T-helper 2 cell treated with Interferon-gamma antibody and Interleukin-4, amounts not matched to agents 100 ng/mL and 5 ng/mL, for 36 hours (primary cell): ENCODE data around the gene PSTPIP1. TPM values are rescaled to one million over a fixed set of nuclear protein-coding genes. Genes with fewer than 3 reads are reported as not detected.

ENCODE experiments used
- intact Hi-C: fragments of 100-400 bp; cut with micrococcal nuclease; formaldehyde crosslinking; loops from one replicate; pipeline ENCODE4 v1.15.1; 2023
- total RNA-seq: library from RNA; stranded (reverse); gene quantifications from 2 replicates; pipeline ENCODE4 v1.2.3, GENCODE V29; 2022

The PSTPIP1 gene
- total RNA-seq, 1 donor from 2014 or later, result 142 TPM

DNA sequence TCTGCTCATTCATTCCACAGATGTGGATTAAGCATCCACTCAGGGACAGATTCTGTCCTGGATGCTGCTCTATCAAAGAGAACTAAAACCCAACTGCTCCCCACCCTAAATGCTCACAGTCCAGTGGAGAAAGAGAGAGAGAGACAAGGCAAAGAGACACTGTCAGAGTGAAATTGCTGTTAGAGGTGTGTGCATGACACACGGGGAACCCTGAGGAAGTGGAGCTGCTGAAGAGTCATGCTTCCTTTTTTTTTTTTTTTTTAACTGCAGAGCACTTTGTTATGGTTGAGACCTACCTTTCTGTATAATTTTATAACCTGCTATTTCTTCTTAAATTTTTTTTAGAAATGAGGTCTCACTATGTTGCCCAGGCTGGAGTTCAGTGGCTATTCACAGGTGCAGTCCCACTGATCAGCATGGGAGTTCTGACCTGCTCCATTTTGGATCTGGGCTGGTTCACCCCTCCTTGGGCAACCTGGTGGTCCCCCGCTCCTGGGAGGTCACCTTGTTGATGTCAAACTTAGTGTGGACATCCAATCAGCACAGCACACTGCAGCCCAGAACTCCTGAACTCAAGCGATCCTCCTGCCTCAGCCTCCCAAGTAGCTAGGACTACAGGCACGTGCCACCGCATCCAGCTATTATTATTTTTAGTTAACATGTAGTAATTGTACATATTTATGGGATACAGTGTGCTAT is 18.2 kb upstream of the PSTPIP1 start:
- intact Hi-C loops, result loop anchor here (10.0 kb wide), 1 partner anchor 518 kb away; no protein-coding TSS in a partner anchor

DNA sequence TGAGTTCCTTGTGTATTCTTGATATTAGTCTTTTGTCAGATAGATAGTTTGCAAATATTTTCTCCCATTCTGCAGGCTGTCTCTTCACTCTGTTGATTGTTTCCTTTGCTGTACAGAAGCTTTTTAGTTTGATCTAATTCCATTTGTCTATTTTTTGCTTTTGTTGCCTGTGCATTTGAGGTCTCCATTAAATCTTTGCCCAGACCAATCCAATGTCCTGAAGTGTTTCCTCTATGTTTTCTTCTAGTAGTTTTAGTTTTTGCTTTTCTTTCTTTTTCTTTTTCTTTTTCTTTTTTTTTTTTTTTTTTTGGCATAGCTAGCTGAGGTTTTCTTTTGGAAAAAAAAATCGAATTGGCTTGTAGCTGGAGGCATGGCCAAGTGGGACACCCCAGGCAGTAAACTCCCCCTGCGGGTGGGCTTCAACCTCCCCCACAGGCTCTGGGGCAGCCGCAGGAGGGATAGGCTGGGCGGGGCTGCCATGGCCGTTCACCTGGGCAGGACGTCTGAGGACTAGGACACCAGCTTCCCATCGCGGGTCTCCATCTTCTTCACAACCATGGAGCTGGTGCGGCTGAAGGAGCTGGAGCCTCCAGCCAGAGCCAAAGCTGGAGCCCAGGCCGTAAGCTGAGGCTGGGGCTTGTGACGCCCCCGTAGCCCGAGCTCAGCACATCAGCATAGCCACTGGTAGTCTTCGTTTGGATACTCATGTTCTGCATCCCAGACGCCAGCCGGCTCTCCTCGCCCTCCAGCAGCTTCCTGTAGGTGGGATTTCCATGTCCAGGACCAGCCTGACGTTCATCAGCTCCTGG is 16.2 kb upstream of the PSTPIP1 start:
- intact Hi-C loops, result loop anchor here (10.0 kb wide), 1 partner anchor 516 kb away; no protein-coding TSS in a partner anchor

DNA sequence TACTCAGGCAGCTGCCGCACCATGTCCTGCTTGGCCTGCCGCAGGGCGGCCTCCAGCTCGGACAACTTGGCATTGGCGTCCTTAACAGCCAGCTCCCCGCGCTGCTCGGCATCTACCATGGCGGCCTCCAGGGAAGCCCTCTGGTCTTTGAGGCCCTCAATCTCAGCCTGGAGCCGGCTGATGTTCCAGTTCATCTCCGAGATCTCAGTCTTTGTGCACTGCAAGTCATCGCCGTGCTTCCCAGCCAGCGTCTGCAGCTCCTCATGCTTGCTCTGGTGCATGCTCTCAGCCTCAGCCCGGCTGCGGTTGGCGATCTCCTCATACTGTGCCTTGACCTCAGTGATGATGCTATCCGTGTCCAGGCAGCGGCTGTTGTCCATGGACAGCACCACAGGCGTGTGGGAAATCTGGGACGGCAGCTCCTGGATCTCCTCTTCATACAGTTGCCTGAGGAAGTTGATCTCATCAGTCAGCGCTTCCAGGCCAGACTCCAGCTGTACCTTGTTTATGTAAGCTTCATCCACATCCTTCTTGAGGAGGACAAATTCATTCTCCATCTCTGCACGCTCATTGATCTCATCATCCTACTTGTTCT is 15.5 kb upstream of the PSTPIP1 start:
- intact Hi-C loops, result loop anchor here (10.0 kb wide), 1 partner anchor 515 kb away; no protein-coding TSS in a partner anchor

DNA sequence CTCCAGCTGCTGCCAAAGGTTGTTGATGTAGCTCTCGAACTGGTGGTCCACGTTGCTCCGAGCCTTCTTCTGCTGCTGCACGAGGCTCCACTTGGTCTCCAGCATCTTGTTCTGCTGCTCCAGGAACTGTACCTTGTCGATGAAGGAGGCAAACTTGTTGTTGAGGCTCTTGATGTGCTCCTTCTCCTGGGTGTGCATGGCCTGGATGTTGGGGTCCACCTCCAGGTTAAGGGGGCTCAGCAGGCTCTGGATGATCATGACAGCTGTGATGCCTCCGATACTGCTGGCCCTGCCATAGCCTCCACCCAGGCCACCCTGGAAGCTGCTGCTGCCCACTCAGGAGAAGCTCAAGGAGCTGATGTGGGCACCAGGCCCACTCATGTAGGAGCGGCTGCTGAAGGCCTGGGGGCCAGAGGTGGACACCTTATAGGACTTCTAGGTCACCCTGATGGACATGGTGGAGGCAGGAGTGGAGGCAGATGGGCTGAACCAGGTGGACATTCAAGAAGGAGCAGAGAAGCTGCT is 14.9 kb upstream of the PSTPIP1 start:
- intact Hi-C loops, result loop anchor here (10.0 kb wide), 2 partner anchors 205 to 515 kb away; no protein-coding TSS in a partner anchor

DNA sequence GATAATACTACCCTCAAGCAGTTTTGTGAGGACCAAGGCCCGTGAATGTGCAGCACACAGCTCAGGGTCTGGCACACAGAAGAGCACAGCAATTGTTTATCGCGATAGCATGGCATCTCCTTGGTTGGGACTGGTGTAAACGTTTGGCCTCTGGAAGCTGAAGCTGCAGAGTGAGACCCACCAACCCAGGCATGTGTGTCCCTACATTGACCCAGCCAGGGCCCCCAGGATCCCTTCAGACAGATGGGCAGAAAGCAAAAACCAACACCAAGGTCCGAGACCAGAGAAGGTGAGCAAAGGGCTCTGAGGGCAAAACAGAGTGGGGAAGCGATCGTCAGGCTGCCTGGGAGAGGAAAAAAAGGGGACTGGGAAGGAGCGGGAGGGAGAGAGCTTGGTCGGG is 12.6 kb upstream of the PSTPIP1 start:
- intact Hi-C loops, result loop anchor here (10.0 kb wide), 1 partner anchor 202 kb away; no protein-coding TSS in a partner anchor

DNA sequence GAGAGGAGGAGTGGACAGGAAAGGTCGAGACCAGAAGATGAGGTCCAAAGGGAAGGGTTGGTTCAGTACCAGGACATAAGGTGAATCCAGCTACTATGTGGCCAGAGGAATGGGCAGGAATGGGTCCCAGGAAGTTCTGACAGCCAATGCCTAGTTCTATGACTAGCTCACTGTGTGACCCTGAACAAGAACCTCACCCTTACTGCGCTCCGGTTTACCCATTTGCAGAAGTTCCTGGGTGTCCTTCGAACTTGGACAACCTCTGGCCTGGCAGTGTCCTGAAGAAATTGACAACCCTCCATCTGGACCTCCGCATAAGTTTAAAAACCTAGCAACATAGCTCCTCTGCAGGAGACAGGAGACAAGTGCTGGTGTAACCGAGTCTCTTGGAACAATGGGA is 12.2 kb upstream of the PSTPIP1 start:
- intact Hi-C loops, result loop anchor here (10.0 kb wide), 1 partner anchor 202 kb away; no protein-coding TSS in a partner anchor

DNA sequence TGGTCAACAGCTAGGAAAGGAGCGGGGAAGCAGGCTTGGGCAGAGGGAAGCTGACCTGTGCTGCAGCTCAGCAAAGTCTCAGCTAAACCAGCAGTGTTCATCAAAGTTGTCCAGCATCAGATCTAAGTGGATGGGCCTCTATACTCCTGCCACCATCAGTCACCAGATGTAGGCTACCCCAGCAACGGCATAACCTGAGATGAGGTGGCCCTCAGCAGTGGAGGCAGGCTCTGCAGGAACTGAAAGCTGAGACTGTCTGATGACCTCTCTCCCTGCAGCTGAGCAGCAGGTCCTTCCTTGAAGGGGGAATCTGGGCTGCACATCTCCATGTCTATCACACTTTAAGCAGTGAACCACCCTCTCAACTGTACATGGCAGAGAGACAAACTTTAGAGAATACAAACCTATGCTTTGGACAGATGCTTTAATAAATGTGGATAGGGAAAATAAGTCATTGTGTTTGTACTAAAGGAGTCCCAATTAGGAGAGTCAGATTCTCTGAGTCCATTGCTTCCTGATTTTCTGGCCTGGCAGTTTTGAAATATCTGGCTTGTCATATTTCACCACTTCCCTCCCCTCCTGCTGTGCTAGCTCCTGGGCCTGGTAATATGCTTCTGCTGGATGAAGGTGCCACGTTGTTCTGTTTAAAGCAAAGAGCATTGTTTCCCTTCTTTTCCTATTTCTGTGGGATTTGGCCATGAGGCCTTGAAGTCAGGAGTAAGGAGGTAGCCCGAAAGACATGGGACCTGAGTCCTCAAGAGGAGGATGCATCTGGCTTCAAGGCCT is 11.1 kb upstream of the PSTPIP1 start:
- intact Hi-C loops, result loop anchor here (10.0 kb wide), 1 partner anchor 201 kb away; no protein-coding TSS in a partner anchor

DNA sequence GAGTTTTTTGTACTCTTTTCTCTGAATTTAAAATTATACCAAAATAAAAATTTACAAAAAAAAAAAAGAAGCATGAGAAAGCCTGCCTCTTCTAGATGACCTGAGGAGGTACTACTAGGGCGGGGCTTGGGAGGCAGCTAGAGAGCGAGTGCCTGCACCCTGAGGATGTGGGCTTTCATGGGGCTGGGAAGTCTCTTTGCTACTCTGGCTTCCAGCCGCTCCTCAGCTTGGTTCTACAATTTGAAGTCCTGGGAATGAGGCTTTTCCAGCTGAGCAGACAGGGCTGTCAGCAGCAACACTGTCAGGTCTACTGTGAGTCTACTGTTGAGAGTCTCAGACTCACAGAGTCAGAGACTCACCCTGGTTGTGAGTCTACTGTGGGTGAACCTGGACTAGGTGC is 8.2 kb upstream of the PSTPIP1 start:
- intact Hi-C loops, result loop anchor here (10.0 kb wide), 1 partner anchor 198 kb away; no protein-coding TSS in a partner anchor

DNA sequence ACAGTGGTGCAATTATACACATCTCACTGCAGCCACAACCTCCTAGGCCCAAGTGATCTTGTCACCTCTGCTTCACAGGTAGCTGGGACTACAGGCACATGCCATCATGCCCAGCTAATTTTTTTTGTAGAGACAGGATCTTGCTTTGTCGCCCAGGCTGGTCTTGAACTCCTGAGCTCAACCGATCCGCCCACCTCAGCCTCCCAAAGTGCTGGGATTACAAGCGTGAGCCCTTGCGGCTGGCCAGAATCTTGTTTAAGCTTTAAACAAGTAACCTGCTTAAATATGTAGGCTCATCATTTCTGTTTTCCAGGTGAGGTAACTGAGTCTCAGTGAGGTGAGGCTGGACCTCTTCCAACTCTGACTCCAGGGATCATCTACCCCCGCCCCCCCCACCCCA is 7.7 kb upstream of the PSTPIP1 start:
- intact Hi-C loops, result loop anchor here (10.0 kb wide), 1 partner anchor 198 kb away; no protein-coding TSS in a partner anchor

DNA sequence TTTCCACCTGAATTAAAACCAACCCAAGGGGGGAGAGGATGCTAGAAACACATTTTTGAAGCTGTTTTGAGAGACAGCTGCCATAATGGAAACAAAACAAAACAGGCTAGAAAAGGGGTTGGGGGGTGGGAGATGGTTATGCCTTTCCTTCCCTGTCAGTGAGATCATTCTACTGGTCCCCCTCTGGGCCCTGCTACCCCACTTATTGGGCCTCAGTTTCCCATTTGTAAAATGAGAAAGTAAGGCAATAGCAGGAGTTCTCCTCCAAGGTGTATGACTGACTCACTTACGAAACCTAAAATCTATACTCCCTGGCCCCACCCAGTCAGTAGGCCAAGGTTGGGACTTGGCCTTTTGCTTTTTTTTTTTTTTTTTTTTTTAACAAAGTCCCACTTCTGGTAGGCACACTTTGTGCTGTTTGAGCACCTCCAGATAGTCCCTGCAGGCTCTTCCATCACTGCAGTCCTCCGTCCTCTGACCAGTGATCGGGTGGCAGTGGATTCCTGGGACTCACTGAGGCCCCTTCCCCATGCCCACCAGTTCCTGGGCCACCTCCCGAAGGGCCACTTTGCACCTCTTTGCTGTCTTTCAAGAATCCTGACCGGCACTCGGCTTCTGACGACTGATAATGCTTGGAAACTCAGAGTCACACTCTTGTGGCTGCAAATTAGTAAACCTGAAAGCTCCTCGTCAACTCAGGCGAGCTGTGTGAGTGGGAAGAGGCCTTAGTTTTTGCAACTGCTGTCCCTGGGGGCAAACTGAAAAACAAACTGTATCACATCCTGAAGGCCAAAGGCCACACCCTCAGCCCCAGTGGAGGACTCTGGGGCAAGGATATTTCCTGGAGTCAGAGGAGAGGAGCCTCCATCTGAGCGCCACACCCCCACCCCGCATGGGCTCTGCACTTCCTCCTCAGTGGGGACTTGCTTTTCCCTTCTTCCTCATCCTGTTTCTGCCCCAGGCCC is 6.7 kb upstream of the PSTPIP1 start:
- intact Hi-C loops, result loop anchor here (1.0 to 10.0 kb wide), 3 partner anchors 9 to 197 kb away; no protein-coding TSS in a partner anchor

DNA sequence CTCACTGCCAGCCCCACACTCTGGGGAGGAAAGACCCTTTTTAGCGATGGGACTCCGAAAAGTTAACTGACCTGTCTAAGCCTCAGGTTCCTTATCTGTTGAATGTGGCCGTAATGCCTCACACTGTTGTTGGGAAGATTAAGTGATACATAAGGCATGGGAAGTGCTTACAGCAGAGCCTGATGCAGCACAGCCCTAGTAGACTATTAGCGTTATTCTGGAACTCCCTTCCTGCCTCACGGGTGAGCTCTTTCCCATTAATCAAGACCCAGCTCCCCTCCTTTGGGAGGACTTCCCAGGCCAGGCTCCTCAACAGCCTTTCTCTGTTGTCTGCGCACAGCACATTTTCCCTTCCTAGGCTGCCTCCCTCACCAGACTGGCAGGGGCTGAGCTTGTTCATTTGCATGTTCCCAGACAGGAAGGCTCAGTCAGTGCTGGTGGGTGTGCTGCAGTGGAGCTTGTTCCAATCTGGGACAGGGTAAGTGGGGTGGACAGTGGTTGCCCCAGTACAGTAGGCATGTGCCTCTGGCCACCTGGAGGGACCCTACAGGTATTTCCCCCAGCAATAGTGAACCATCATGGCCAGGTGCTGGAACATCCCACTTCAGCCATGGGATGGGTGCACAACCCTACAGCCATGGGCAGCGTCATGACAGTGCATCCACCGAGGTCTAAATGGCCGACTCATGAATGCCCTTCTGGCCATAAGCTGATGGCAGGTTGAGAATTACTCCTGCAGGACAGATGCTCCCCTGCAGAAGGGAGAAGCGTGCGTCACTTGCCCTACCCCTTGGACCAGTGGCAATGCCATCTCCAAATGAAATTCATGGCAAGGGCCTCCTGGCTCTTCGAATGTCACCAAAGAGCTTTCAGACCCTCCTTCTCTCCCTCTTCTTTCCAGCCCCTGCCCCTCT is 5.8 kb upstream of the PSTPIP1 start:
- intact Hi-C loops, result loop anchor here (1.0 to 10.0 kb wide), 3 partner anchors 8 to 196 kb away; no protein-coding TSS in a partner anchor

DNA sequence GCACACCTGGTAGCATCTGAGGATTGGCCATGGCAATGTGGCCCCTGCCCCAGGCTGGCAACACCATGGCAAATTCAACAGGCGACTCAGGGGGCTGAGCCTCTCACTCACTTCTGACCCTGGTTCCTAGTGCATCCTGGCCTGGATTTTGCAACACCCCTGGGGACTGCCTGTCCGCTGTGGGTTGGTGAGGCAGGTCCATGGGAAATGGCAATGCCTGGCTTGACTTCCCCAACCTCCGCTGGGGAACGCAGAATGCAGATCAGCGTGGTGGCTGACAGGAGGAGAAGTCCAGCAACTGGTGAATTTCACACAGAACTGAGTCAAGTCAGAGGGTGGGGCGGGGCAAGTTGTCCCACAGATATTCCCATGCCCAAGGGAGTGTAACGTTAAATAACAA is 3.9 kb upstream of the PSTPIP1 start:
- intact Hi-C loops, result no loop called here

DNA sequence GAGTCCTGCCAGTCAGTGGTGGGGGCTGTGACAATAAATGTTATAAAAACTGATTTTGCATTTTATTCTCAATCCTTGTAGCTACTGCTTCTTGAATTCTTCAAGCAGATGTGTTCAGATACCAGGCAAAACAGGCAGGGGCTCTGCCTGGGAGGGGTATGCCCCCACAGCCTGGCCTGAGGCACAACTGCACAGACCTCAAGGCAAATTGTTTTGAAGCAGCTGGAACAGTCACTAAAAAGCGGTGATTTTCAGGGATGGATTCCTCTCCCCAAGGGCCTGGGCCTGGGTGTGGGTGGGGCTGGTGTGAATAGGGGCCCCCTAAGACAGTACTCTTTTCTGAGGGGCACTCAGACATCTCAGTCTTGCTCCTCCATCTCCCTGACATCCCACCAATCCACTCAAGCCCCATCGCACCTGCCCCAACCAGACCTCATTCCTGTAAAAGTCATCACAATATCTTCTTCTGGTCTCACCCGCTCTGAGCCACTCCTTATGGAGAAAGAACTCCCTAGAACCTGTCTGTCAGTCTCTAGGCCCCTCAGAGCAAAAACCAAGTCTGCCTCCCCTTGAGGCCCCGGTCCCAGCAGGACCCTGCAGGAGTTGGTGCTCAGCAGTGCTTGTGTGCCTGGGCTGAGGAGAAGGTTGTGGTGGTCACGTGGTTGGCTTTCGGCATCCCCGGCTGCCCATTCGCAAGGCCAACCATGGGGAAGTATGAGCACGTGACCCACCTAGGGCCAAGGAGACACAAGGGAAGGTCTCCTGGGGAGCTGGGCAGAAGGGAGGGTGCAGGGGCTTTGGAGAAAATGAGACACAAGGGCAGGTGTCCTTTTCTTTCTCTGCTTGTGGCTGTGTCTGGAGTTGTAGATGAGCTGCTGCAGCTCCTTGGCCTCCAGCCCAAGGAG is 2.9 kb upstream of the PSTPIP1 start:
- intact Hi-C loops, result no loop called here

DNA sequence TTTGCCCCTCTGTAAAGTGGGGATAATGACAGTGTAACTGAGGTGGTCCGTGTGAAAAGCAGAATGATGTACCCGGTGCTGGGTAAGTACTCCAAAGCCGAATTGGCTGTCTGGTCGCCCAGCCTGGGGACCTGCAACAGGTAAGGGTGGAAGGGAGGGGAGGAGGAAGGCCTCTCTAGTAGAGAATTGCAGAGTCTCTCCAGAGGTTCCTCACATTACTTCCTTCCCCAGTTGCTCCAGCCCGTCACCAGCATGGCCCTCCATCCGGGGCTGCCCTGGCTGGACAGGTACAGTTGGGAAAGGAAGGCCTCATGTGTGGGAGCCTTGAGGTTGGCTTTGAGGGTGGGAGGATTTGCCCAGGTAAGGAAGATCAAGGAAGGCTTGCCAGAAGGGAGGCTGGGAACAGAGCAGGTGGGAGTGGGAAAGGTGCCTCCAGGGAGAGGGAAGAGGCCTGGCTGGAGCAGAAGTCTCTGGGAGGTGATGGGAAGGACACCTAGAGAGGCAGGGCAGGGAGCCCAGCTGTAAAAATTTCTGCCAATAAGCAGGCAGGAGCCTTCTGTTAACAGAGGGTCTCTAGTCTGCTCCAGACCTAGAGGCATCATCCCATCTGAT is 1.7 kb upstream of the PSTPIP1 start:
- intact Hi-C loops, result no loop called here

DNA sequence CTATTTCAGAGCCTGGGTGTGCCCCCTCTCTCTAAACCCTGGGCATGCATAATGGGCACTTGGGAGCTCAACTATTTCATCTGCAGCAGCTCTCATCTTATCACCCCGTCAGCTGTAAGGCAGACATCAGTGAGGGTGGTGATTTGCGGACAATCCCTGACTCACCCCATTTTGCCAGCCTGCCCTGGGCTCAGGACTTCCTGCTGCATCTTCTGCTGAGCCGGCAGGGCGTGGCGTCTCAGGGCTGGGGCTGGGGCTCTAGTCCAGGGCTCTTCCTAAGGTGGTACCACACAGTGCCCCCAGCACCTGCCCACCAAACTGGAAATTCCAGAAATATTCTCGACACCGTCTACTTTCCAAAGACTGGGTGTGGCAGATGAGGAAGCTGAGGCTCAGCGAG is 925 bp upstream of the PSTPIP1 start:
- intact Hi-C loops, result loop anchor here (2.0 kb wide), 3 partner anchors 19 to 63 kb away; partner anchors contain the start of gene RCN2

DNA sequence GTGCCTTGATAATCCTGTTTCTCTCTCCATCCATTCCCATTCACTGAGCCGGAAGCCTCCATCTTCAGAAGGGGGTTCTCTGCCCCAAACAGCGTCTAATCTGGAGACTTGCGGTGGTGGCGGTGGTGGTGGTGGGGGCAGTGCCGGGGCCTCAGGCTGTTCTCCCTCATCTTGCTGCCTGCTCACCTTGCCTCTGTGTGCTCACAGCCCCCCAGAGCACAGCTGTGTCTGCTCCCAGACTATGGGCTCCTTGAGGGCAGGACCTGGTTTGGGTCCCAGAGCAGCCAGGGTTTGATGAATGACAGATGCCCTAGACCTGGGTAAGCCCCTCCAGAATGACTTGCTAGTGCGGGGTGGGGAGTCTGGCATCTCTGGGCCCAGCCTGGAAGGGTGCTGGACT is 430 bp upstream of the PSTPIP1 start:
- intact Hi-C loops, result loop anchor here (2.0 kb wide), 3 partner anchors 18 to 64 kb away; partner anchors contain the start of gene RCN2
